DMS114 treated with DMSO at 0.1 percent for 48 hours (cell line): ENCODE measurements around the gene E2F7.
A peak's percentile ranks its signal among the peaks of the same experiment; 100 is the strongest.
"Not testable (repeated sequence)": the region's sequence is repeated elsewhere in the genome, so short reads cannot be mapped to it uniquely, and the experiment has no call there.

Experiments used
- DNase-seq: peaks from one replicate; lab custom pipeline; 2025; ENCODE audit not compliant: unreplicated experiment; lab: John Stamatoyannopoulos, UW

Gene E2F7, protein sequence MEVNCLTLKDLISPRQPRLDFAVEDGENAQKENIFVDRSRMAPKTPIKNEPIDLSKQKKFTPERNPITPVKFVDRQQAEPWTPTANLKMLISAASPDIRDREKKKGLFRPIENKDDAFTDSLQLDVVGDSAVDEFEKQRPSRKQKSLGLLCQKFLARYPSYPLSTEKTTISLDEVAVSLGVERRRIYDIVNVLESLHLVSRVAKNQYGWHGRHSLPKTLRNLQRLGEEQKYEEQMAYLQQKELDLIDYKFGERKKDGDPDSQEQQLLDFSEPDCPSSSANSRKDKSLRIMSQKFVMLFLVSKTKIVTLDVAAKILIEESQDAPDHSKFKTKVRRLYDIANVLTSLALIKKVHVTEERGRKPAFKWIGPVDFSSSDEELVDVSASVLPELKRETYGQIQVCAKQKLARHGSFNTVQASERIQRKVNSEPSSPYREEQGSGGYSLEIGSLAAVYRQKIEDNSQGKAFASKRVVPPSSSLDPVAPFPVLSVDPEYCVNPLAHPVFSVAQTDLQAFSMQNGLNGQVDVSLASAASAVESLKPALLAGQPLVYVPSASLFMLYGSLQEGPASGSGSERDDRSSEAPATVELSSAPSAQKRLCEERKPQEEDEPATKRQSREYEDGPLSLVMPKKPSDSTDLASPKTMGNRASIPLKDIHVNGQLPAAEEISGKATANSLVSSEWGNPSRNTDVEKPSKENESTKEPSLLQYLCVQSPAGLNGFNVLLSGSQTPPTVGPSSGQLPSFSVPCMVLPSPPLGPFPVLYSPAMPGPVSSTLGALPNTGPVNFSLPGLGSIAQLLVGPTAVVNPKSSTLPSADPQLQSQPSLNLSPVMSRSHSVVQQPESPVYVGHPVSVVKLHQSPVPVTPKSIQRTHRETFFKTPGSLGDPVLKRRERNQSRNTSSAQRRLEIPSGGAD

DNA sequence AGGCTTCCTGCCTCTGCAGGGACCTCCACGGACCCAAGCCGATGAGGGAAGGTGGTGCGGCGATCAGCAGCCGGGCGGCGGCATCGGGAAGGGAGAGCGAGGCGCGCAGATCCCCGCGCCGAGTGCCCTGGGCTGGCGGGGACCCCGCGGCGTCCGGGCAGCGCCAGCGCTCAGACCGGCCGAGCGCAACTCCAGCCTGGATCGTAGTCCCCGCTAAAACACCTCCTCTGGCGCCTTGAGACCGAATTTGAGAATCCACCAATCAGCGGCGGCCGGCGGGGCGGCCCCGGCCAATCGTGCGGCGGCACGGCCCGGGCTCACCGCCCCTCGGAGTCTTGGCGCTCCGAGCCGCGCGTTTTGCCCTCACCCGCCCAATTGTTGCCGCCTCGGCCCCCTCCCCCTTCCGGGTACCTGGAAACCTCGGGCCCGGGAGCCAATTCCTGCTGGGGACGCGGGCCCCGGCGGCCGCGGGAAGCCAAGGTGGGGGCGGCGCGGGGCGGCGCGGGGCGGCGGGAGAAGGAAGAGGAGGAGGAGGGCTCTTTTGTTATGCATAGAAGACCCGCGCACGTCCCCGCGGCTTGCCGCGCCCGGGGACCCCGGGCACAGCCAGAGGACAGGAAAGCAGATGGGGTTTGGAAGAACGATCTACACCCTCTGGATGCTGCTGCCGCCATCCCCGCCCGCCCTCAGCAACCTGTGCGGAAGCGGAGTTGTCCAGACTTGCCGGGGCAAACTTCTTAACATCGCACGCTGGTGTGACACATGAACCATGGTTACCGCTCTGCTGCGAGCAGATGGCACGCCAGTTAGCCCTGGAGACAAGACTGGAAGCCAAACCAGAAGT, at the start of gene E2F7:
TSS of gene E2F7 (minus strand) at position 209 of the 844 bp plus-strand sequence. CDS start 934 bp downstream, outside the sequence.
- DNase-seq: peak; percentile 85

DNA sequence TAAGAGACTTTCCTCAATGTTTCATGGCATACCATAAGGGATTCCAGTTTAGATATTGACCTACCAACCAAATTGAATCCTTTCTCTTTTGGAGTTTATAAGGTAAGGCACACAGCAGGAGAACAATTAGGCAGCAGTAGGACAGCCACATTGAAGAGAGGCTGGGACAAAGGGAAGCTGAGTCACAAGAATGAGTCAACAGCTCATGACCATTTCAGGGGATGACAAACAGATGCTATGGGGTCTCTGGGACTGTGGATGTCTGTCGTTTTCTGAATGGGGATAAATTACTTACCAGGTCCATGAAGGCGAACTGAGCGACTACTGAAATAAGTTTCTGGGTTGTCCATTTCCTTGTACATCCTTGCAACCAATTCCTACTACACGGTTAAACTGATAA, 48.6 kb upstream of the E2F7 start:
- DNase-seq: no peak

DNA sequence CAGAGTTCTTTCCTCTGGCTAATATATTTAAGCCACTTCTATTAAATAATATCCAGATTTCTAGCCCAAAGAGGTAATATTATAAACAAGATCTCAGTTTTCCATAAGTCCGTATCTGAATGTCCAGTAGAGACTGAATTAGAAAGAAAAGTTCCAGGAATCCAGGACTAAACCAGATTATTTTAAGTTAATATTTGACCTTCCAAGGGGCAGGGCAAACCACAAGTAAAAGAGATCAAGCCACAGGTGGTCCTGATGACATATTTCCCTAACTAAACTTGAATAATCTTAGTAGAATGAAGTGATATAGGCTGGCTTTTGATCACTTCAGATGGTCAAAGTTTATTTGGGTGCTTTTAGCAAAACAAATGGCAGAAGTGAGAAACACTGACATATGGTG, 43.3 kb upstream of the E2F7 start:
- no peak for DNase-seq

DNA sequence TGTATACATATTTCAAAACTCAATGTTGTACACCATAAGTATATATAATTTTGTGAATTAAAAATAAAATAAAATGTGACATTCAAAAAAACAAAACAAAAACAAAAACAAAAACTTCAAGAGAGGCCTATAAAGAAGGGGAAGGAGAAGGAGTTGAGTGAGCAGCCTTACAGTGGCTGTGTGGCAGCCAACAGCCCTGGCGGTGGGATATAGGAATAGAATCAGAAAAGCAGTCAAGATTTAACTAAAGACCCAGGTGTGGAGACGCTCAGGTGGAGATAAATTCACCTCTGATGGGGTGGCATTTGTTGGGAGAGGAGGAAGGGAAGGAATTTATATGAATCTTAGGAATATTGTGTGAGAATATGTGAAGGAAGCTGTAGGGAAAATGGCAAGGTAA, 41.8 kb upstream of the E2F7 start:
- DNase-seq: no peak

DNA sequence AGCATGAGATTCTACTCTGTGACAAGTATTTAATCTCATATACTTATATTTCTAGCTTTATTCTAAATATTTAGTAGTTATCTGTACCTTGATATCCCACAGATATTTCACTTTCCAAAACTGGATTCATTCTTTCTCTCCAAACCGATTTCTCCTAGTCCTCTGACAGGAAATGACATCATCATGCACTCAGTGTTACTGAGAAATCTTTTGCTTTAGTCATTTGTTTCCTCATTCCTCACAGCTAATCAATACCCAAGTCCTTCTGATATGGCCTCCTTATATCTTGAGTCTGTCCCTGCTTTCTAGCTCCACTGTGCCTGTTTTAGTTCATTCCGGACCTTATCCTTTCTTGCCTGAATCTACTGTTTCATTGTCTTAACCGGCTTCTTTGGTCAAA, 39.4 kb upstream of the E2F7 start:
- DNase-seq: no peak

DNA sequence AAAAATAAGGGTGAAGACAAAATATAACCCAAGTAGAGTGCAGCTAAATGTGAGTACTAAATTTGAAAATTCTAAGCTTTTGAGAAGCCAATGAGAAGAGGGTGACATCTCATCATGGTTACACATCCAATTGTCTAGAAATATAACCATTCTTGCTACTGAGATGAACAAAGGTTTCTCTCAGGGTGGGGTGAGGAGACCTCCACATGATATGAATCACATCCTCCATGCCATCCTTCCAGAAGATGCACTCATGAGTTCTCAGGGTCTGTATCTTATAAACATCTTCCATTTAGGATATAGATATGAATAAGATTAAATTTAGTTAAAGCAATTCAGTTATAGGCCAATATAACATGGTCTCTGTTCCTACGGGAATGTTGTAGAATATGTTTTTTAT, 38.9 kb upstream of the E2F7 start:
- no peak for DNase-seq

DNA sequence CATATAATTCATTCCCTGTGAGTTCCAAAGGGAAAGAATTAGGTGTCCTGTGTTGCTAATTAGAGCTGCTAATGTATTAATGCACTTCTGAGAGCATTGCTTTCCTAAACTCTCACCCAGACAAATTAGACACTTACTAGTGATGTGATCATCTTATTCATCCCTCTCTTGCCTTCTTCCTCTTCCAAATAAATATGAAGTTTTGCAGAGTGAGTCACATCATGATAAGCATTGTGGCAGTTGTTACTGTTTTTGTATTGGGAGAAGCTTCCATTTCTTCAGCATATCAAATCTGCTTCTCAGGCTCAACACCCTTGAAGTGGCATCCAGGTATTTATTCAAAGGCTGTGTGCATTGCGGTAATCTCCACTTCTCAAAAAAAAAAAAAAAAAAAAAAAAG, 37.3 kb upstream of the E2F7 start:
- no peak for DNase-seq

DNA sequence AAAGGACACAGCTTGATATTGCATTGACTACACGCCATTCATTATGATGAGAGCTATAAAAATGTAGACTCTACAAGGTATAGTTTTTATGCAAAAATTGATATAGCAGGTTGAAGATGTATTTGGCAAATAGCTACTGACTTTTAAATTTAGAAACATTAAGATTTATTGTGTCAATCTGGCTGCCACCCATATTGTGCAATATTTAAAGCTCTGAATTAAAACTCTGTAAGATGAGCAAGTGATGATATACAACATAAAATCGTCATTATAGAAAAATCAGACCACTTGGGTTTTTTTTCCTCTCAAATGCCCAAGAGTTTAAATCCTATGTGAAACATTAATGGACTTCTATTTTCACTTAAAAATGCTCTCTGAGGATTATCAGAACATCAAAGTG, 36.8 kb upstream of the E2F7 start:
- no peak for DNase-seq

DNA sequence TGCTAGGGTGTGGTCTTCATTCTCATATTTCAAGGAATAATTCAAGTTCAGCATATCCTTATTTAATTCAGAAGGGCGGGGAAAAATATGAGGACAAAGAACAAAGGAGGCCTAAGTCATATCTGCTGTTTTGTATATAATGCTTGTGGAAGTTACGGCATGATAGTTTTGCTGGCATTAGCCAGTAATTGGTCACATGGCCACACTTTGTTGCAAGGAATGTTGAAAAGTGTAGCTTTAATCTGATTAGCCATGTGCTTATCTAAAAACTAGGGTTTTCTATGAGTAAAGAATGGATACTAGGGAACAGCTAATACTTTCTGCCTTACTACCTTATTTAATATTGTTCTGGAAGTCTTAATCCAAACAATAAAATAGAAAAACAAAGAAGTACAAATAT, 34.4 kb upstream of the E2F7 start:
- no peak for DNase-seq

DNA sequence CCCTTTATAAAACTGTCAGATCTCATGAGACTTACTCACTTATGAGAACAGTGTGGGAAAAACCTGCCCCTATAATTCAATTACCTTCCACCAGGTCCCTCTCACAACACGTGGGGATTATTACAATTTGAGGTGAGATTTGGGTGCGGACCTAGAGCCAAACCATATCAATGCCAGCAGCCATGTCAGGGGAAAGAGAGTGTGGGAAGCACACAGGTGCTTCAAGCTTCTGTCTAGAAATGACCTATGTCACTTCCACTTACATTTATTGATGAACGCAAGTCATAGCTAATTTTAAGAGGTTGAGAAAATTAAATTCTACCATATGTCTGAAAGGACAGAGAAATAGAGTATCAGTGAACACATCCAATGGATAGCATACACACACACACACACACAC, 32.5 kb upstream of the E2F7 start:
- no peak for DNase-seq

DNA sequence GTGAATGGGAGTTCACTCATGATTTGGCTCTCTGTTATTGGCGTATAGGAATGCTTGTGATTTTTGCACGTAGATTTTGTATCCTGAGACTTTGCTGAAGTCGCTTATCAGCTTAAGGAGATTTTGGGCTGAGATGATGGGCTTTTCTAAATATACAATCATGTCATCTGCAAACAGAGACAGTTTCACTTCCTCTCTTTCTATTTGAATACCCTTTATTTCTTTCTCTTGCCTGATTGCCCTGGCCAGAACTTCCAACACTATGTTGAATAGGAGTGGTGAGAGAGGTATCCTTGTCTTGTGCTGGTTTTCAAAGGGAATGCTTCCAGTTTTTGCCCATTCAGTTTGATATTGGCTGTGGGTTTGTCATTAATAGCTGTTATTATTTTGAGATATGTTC, 26.9 kb upstream of the E2F7 start:
- DNase-seq: not testable (repeated sequence)

DNA sequence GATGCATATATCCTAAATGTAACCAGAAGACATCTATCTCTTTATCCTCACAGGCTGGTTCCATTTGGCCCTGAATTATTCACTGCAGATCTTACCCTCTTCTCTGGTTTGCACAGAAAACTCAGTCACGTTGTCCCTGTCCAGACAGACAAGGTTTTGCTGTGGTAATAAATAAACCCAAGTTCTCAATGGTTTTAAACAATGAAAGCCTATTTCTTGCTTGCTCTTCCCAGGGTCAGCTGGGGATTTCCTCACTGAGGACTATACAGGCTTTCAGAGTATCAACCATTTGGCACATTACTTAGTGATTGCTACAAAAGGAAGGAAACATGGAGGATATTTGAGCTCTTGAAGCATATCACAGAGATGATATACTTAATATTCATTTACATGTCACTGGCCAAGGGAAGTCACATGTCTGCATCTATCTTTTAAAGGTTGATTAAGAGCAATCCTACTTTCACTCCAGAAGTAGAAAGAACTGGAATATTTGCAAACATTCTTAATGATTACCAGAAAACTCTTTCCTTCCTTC, 24.4 kb upstream of the E2F7 start:
- no peak for DNase-seq

DNA sequence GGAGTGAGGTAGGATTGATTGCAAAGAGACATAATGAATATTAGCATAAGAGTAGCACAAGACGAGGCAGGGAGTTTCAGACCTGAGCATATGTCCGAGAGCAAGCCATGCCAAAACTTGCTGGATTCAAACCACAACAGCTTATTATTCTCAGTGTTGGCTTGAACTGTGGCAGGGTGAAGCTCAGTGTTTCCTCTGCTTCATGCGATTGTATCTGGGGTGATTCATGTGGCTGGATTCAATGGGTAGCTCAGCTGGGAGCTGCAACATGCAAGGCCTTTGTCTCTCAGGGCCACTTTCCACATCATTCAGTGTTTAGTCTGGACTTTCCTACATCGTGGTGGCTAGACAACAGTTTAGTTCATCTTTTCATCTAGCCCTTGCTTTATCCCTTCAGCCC, 22.1 kb upstream of the E2F7 start:
- no peak for DNase-seq

DNA sequence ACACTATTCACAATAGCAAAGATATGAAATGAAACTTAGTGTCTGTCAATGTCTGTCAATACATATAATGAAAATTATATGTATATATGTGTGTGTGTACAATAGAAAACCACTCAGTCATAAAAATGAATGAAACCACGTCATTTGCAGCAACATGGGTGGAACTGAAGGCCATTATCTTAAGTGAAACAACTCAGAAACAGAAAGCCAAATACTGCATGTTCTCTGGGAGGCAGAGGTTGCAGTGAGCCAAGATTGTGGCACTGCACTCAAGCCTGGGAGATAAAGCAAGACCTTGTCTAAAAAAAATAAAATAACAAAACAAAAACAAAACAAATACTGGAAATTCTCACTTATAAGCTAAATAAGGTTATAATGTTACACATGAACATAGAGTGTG, 16.7 kb upstream of the E2F7 start:
- DNase-seq: no peak

DNA sequence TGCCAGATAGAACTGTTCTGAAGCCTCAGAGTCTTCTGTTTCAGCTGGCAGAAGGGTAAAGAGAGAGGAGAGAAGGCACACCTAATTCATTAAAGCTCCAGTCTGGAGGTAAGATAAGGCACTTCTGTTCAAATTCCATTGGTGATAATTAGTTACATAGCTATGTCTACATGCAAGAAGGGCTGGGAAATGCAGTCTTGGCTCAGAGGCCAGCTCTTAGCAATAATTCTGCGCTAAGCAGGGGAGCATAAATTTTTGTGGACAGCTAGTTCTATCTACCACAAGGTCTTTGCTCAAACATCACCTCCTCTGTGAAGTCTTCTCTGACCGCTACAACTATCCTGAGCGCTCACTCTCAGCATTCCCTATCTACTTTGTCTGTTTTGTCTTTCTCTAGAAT, 14.3 kb upstream of the E2F7 start:
- no peak for DNase-seq

DNA sequence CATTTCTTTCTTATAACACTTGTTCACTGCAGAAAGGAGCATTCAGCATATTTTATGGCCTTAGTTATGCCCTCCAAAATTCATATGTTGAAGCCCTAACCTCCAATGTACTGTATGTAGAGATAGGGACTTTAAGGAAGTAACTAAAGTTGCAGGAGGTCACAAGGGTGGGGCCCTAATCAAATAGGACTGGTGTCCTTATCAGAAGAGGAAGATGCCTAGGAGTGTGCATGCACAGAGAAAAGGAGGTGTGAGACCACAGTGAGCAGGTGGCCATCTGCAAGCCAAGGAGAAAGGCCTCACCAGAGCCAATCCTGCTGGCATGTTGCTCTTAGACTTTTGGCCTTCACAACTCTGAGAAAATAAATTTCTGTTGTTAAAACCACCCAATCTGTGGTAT, 12.9 kb upstream of the E2F7 start:
- no peak for DNase-seq

DNA sequence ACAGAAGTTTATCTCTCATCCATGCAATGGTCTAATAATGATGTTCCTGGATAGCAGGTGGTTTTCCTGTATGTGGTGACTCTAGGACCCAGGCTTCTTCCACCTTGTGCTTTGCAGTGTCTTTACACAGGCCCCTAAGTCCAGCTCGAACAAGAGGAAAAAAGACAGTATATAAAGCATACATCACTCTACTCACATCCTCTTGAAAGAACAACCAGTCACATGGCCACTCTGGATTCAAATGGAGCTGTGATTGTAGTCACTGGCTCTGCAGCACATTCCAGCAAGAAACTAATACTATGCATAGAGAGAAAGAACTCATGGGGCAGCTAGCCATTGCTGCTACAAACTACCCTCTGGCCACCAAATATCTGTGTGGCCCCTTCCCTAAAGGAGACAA, 11.5 kb upstream of the E2F7 start:
- DNase-seq: no peak

DNA sequence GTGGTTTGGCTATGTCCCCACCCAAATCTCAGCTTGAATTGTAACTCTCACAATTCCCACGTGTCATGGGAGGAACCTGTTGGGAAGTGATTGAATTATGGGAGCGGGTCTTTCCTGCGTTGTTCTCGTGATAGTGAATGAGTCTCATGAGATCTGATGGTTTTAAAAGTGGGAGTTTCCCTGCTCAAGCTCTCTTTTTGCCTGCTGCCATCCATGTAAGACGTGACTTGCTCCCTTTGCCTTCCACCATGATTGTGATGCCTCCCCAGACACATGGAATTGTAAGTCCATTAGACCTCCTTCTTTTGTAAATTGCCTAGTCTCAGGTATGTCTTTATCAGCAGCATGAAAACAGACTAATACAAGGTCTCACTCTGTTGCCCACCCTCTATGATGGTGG, 8.5 kb upstream of the E2F7 start:
- DNase-seq: not testable (repeated sequence)

DNA sequence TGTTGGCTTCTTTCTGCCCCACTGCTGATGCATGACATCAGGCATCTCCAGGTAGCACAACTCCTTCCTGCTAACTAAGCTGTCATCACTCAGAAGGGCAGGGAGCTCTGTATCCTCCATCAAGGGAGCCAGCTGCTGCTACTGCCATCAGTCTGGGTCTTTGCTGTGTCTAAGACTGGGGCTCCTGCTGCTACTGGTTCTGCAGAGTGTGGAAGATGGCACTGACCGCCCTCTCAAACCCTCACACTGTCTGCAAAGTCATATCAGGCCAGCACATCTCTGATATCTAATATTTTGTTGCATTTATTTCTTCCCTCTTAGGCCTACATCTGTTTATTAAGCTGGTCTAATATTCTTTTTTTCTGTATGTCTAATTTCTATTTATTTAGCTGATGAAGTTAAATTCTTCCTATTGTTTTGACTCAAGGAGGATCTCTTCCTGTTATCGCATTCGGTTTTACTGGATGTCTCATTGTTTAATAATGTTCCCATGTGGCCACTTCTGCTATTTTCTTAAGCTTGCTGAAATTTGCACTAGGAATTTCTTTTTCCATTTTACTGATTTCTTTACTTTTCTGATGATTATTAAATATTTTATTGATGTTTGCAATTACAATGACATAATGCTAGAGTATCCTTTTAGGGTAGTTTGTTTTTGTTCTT, 7.6 kb upstream of the E2F7 start:
- no peak for DNase-seq

DNA sequence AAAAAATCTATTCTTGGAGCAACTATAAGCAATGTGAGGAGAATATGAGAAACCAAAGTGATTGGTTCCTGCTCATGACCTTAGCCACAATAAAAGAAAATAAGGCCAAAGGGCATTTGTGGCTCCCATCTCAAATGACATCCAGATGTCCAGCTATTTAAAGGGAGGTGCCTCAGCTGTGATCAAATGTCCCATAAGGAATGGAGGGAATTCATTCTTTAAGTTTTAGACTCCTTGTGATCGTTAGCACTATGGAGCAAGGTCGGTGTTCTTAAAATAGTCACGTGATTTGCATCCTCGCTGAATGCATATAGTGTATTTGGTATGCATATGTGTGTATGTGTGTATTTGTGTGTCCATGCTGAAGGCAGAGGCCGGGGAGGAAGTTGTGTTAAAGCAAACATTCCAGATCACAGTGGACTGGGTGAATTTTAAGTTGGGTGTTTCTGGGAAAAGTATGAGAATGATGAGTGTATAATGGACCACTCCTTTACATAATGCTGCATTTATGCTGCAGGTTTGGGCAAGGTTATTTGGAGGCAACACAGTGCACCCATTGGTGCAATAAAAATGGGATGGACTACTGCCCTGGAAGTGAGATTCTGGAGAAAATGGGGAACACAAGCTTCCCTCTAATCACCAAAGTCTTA, 5.6 kb upstream of the E2F7 start:
- no peak for DNase-seq
